PFSK-1 (cell line): ENCODE data around the gene SPDYE3.

Source experiments
- FOXP2 ChIP-seq: optimal IDR thresholded peaks from 2 replicates; pipeline ENCODE3; 2011; ENCODE audit warnings: borderline replicate concordance, control low read depth, inconsistent platforms; ENCODE audit not compliant: insufficient read depth; ENCODE audit errors: extremely low read length, extremely low read depth
- POLR2AphosphoS5 ChIP-seq: IDR thresholded peaks from 2 replicates; pipeline ENCODE4 v1.6.1; 2012; ENCODE audit warnings: low read depth, mild to moderate bottlenecking, control low read depth, low read length, moderate library complexity
- TAF1 ChIP-seq: IDR thresholded peaks from 2 replicates; pipeline ENCODE4 v1.6.1; 2012; ENCODE audit warnings: low read length, control low read depth, borderline replicate concordance; ENCODE audit not compliant: insufficient read depth
- TF ChIP-seq, protein P1 (sequence below), 2 experiments: IDR thresholded peaks; 2 replicates each; pipeline versions ENCODE4 v1.6.1 to v1.8.0; 2011 to 2012; ENCODE audit warnings: low read depth in 2 of 2, low read length in 2 of 2, control low read depth in 1 of 2, inconsistent platforms in 1 of 2, mild to moderate bottlenecking in 1 of 2, moderate library complexity in 1 of 2; ENCODE audit not compliant: insufficient read depth in 1 of 2

GRCh38 chr7:100366411-100367250, 59.1 kb downstream of the SPDYE3 start:
- TF ChIP-seq POLR2AphosphoS5 (no peak; the same call in 1 of the 2 replicates), FOXP2 (no peak), TAF1 (no peak)
- TF ChIP-seq, protein P1, sequence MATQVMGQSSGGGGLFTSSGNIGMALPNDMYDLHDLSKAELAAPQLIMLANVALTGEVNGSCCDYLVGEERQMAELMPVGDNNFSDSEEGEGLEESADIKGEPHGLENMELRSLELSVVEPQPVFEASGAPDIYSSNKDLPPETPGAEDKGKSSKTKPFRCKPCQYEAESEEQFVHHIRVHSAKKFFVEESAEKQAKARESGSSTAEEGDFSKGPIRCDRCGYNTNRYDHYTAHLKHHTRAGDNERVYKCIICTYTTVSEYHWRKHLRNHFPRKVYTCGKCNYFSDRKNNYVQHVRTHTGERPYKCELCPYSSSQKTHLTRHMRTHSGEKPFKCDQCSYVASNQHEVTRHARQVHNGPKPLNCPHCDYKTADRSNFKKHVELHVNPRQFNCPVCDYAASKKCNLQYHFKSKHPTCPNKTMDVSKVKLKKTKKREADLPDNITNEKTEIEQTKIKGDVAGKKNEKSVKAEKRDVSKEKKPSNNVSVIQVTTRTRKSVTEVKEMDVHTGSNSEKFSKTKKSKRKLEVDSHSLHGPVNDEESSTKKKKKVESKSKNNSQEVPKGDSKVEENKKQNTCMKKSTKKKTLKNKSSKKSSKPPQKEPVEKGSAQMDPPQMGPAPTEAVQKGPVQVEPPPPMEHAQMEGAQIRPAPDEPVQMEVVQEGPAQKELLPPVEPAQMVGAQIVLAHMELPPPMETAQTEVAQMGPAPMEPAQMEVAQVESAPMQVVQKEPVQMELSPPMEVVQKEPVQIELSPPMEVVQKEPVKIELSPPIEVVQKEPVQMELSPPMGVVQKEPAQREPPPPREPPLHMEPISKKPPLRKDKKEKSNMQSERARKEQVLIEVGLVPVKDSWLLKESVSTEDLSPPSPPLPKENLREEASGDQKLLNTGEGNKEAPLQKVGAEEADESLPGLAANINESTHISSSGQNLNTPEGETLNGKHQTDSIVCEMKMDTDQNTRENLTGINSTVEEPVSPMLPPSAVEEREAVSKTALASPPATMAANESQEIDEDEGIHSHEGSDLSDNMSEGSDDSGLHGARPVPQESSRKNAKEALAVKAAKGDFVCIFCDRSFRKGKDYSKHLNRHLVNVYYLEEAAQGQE (IDR thresholded peaks at IDR 0.05; ENCODE audit: insufficient read depth in 1 of 2, low read depth in 2 of 2, low read length in 2 of 2), result no peak
